MM.1S (cell line): ENCODE data around the gene CFD.

ENCODE experiments used
- CTCF ChIP-seq: fragments of 300-600 bp; sonication (generic); IDR thresholded peaks from 2 replicates; pipeline ENCODE4 v1.5.1; 2016; ENCODE audit warnings: antibody characterized with exemption, low read length, mixed read lengths
- EZH2 ChIP-seq: fragments of 300-600 bp; sonication (generic); optimal IDR thresholded peaks from 2 replicates; pipeline ENCODE3; 2017; ENCODE audit warnings: low read depth, mild to moderate bottlenecking, antibody characterized with exemption, low read length, mixed read lengths

- TF ChIP-seq CTCF (no peak), EZH2 (no peak)
These were observed 30.2 kb upstream of the CFD start for GRCh38 chr19:829129-829758.
